Esophagus squamous epithelium (tissue), 4 donors: ENCODE results near the gene SLC44A4.

ENCODE experiments used
- CTCF ChIP-seq, 6 experiments: fragments of 450-650 bp in 4 of 6; fragments of 200-600 bp in 2 of 6; sonication (generic) in 2 of 6; IDR thresholded peaks; one replicate each; pipeline ENCODE4 v1.5.1; 2016 to 2019; ENCODE audit warnings: antibody characterized with exemption in 6 of 6, mild to moderate bottlenecking in 4 of 6, moderate library complexity in 4 of 6
- POLR2A ChIP-seq, 4 donors: fragments of 450-650 bp; IDR thresholded peaks; one replicate each; pipeline ENCODE4 v1.6.1; 2017; ENCODE audit warnings: antibody characterized with exemption in 4 of 4, mild to moderate bottlenecking in 4 of 4, moderate library complexity in 3 of 4

GRCh38 chr6:31874084-31874670 lies 4.6 kb downstream of the SLC44A4 start:
- TF ChIP-seq CTCF (IDR thresholded peaks at IDR 0.05) (no peak), POLR2A (IDR thresholded peaks at IDR 0.05) (no peak)
